Panc1 (cell line): ENCODE data around the gene DMRTA1. TPM values are rescaled to one million over a fixed set of nuclear protein-coding genes. Genes with fewer than 3 reads are reported as not detected.
"Not testable (repeated sequence)": the region's sequence is repeated elsewhere in the genome, so short reads cannot be mapped to it uniquely, and the experiment has no call there.

Experiments used
- ATAC-seq: fragments of 200-7000 bp; cut with Tn5 transposase; 2 replicates; pipeline ENCODE4 v1.9.1; 2020; ENCODE audit warnings: mild to moderate bottlenecking, moderate library complexity
- BruUV-seq: library from RNA; stranded (reverse); fragments of 400-500 nt; replicated peaks from 2 replicates; lab custom pipeline; 2021; lab: Mats Ljungman, UMichigan
- CTCF ChIA-PET: fragments of 300-600 bp; sonication (Branson Sonifier 250); formaldehyde crosslinking; loops from one replicate; lab custom pipeline; 2022; ENCODE audit warnings: antibody characterized with exemption; lab: Charles Lee
- POLR2A ChIA-PET: fragments of 300-600 bp; sonication (Branson Sonifier 250); formaldehyde crosslinking; loops from one replicate; lab custom pipeline; 2022; ENCODE audit warnings: antibody characterized with exemption; lab: Charles Lee
- DNase-seq: peaks from one replicate; pipeline ENCODE4 v3.0.0-alpha.2; 2010; ENCODE audit warnings: low read depth, low spot score
- H3K27ac ChIP-seq: 2 replicates; pipeline ENCODE4 v1.5.1; 2011; ENCODE audit warnings: mild to moderate bottlenecking, low read length, inconsistent platforms
- H3K27me3 ChIP-seq: fragments of 200-500 bp; sonication (Bioruptor generic); 2 replicates; pipeline ENCODE4 v1.6.0; 2014; ENCODE audit warnings: low read length, inconsistent platforms; ENCODE audit not compliant: control insufficient read depth, insufficient read depth
- H3K36me3 ChIP-seq: fragments of 200-500 bp; sonication (Bioruptor generic); 2 replicates; pipeline ENCODE4 v1.5.1; 2014; ENCODE audit warnings: inconsistent platforms, mild to moderate bottlenecking, low read length, moderate library complexity; ENCODE audit not compliant: control insufficient read depth, insufficient read depth
- H3K4me1 ChIP-seq: 2 replicates; pipeline ENCODE4 v1.5.1; 2011; ENCODE audit warnings: inconsistent platforms, mild to moderate bottlenecking, low read length, moderate library complexity; ENCODE audit not compliant: control insufficient read depth, insufficient read depth
- H3K4me3 ChIP-seq, 2 experiments: 2 replicates each; pipeline ENCODE4 v1.5.1; 2011 to 2012; ENCODE audit warnings: low read depth in 2 of 2, low read length in 2 of 2, mild to moderate bottlenecking in 2 of 2, inconsistent platforms in 1 of 2, moderate library complexity in 1 of 2
- H3K9me3 ChIP-seq: fragments of 200-500 bp; sonication (Bioruptor generic); 2 replicates; pipeline ENCODE4 v1.5.1; 2014; ENCODE audit warnings: low read depth, mild to moderate bottlenecking, inconsistent platforms, low read length, moderate library complexity; ENCODE audit not compliant: control insufficient read depth, insufficient read depth
- POLR2AphosphoS5 ChIP-seq: IDR thresholded peaks from 2 replicates; pipeline ENCODE4 v1.6.1; 2012; ENCODE audit warnings: mild to moderate bottlenecking, low read depth, low read length, moderate library complexity
- SIN3A ChIP-seq: IDR thresholded peaks from 2 replicates; pipeline ENCODE4 v1.6.1; 2012; ENCODE audit warnings: low read depth, mild to moderate bottlenecking, low read length, moderate library complexity, borderline replicate concordance; ENCODE audit not compliant: insufficient read depth
- TCF7L2 ChIP-seq: IDR thresholded peaks from 2 replicates; pipeline ENCODE4 v1.6.1; 2011; ENCODE audit warnings: mild to moderate bottlenecking, low read depth, low read length, inconsistent platforms
- in situ Hi-C: cut with HindIII; loops from 2 replicates; pipeline ENCODE4 v1.10.0; 2016; ENCODE audit warnings: low sequenced_read_pairs, low pct_unique_long_range_greater_than_20kb
- intact Hi-C: fragments of 100-400 bp; cut with micrococcal nuclease; formaldehyde crosslinking; loops from one replicate; pipeline ENCODE4 v1.10.0; 2022; ENCODE audit not compliant: unreplicated experiment
- total RNA-seq: library from RNA; stranded (reverse); gene quantifications from one replicate; pipeline ENCODE4 v1.2.1, GENCODE V29; 2021; ENCODE audit not compliant: unreplicated experiment
- TF ChIP-seq, protein P1 (sequence below), 2 experiments: IDR thresholded peaks; 2 replicates each; pipeline ENCODE4 v1.6.1; 2011 to 2012; ENCODE audit warnings: low read depth in 2 of 2, control low read depth in 1 of 2, low read length in 1 of 2, mild to moderate bottlenecking in 1 of 2, moderate library complexity in 1 of 2; ENCODE audit not compliant: insufficient read depth in 1 of 2
- TF ChIP-seq, protein P2 (sequence below): fragments of 450-650 bp; IDR thresholded peaks from 2 replicates; pipeline ENCODE4 v1.5.1; 2017; ENCODE audit warnings: mild to moderate bottlenecking

The DMRTA1 gene
- total RNA-seq, 1 experiment from 2014 or later, result 1.8 TPM

DNA sequence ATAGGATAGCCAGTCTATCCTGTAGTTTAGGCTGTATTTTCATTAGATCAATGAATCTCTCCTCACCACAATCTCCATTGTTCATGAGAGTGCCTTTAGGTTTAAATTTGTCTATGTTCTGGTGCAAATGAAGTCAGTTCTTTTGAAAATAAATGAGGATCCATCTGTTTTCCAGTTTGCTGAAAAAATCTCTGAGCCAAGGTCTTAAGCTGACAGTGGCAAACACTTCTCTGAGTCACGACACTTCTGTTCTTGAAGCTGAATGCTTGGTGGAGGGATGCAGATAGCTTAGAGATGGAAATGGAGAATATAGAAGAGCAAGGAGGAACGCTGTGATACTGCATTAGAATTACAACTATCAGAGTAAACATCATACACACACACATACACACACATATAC, 34.9 kb downstream of the DMRTA1 start:
- ATAC-seq, result no peak
- H3K27me3 ChIP-seq, result no peaks in the 10 kb centered on the region
- no peaks in the 10 kb centered on the region for H3K9me3 ChIP-seq
- no peak overlapping the region for H3K4me3 ChIP-seq
- BruUV-seq, result no TSS peak
- ChIA-PET POLR2A (no interaction called here), CTCF (no interaction called here)
- H3K4me1 ChIP-seq, result no peaks in the 10 kb centered on the region
- H3K36me3 ChIP-seq, result no peaks in the 10 kb centered on the region
- intact Hi-C loops, result no loop called here
- TF ChIP-seq POLR2AphosphoS5 (no peak), TCF7L2 (no peak), SIN3A (no peak)
- TF ChIP-seq, protein P1, sequence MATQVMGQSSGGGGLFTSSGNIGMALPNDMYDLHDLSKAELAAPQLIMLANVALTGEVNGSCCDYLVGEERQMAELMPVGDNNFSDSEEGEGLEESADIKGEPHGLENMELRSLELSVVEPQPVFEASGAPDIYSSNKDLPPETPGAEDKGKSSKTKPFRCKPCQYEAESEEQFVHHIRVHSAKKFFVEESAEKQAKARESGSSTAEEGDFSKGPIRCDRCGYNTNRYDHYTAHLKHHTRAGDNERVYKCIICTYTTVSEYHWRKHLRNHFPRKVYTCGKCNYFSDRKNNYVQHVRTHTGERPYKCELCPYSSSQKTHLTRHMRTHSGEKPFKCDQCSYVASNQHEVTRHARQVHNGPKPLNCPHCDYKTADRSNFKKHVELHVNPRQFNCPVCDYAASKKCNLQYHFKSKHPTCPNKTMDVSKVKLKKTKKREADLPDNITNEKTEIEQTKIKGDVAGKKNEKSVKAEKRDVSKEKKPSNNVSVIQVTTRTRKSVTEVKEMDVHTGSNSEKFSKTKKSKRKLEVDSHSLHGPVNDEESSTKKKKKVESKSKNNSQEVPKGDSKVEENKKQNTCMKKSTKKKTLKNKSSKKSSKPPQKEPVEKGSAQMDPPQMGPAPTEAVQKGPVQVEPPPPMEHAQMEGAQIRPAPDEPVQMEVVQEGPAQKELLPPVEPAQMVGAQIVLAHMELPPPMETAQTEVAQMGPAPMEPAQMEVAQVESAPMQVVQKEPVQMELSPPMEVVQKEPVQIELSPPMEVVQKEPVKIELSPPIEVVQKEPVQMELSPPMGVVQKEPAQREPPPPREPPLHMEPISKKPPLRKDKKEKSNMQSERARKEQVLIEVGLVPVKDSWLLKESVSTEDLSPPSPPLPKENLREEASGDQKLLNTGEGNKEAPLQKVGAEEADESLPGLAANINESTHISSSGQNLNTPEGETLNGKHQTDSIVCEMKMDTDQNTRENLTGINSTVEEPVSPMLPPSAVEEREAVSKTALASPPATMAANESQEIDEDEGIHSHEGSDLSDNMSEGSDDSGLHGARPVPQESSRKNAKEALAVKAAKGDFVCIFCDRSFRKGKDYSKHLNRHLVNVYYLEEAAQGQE (IDR thresholded peaks at IDR 0.05; ENCODE audit: insufficient read depth in 1 of 2, low read depth in 2 of 2, low read length in 1 of 2), result no peak
- TF ChIP-seq, protein P2, sequence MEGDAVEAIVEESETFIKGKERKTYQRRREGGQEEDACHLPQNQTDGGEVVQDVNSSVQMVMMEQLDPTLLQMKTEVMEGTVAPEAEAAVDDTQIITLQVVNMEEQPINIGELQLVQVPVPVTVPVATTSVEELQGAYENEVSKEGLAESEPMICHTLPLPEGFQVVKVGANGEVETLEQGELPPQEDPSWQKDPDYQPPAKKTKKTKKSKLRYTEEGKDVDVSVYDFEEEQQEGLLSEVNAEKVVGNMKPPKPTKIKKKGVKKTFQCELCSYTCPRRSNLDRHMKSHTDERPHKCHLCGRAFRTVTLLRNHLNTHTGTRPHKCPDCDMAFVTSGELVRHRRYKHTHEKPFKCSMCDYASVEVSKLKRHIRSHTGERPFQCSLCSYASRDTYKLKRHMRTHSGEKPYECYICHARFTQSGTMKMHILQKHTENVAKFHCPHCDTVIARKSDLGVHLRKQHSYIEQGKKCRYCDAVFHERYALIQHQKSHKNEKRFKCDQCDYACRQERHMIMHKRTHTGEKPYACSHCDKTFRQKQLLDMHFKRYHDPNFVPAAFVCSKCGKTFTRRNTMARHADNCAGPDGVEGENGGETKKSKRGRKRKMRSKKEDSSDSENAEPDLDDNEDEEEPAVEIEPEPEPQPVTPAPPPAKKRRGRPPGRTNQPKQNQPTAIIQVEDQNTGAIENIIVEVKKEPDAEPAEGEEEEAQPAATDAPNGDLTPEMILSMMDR, result no peak
- no peak for DNase-seq
- in situ Hi-C loops, result no loop called here
- H3K27ac ChIP-seq, result no peak overlapping the region

DNA sequence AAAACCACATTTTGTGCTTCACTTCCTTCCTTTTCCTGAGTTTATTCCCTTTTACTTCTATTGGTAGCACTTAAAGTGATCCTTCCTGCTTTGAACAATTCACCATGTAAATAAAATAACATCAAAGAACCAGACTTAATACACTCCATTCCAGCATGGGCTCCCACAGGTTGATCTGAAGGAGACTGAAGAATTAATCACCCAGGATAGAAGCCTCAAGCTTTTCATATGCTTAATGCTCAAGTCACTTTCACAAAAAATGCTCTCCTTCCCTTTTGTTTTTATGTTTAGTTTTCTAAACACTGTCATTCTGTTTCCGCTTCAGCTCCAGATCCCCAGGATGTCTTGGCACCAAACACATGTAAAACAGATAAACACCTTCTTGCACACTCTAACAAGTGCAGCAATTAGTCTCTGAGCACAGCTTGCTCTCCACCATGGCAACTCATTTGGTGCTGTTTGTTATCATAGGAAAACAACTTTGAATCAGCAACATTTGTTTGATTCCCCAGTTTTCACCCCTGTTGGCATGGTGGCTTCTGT, 37.0 kb downstream of the DMRTA1 start:
- no peak for DNase-seq
- Histone ChIP-seq H3K36me3 (no peaks in the 10 kb centered on the region), H3K9me3 (no peaks in the 10 kb centered on the region), H3K4me3 (no peak overlapping the region), H3K27ac (no peak overlapping the region), H3K27me3 (no peaks in the 10 kb centered on the region), H3K4me1 (no peaks in the 10 kb centered on the region)
- in situ Hi-C loops (no loop called here), intact Hi-C loops (no loop called here)
- ATAC-seq, result no peak
- CTCF ChIA-PET, result no interaction called here
- BruUV-seq, result no TSS peak
- POLR2A ChIA-PET, result no interaction called here
- TF ChIP-seq POLR2AphosphoS5 (no peak), TCF7L2 (no peak), SIN3A (no peak)
- TF ChIP-seq, protein P1 (IDR thresholded peaks at IDR 0.05; ENCODE audit: insufficient read depth in 1 of 2, low read depth in 2 of 2, low read length in 1 of 2), result no peak
- TF ChIP-seq, protein P2, result no peak

DNA sequence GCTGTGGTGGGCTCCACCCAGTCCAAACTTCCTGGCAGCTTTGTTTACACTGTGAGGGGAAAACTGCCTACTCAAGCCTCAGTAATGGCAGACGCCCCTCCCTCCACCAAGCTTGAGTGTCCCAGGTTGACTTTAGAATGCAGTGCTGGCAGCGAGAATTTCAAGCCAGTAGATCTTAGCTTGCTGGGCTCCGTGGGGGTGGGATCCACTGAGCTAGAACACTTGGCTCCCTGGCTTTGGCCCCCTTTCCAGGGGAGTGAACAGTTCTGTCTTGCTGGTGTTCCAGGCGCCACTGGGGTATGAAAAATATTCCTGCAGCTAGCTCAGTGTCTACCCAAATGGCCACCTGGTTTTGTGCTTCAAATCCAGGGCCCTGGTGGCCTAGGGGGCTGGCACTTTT, 49.6 kb downstream of the DMRTA1 start:
- H3K27ac ChIP-seq, ATAC-seq, H3K27me3 ChIP-seq, BruUV-seq, H3K36me3 ChIP-seq, intact Hi-C loops, DNase-seq, in situ Hi-C loops, H3K4me1 ChIP-seq, POLR2A ChIA-PET, H3K9me3 ChIP-seq, H3K4me3 ChIP-seq, CTCF ChIA-PET: not testable (repeated sequence)
